WTC11 (cell line): Measurements from ENCODE around the gene LARP4B.

ENCODE experiments used
- JAZF1 ChIP-seq: fragments of 250-450 bp; sonication (Bioruptor Pico); IDR thresholded peaks from 2 replicates; pipeline ENCODE4 v1.9.0; 2021; ENCODE audit warnings: moderate library complexity, mild to moderate bottlenecking, inconsistent platforms
- NR2C2 ChIP-seq: sonication (generic); formaldehyde crosslinking; IDR thresholded peaks from 2 replicates; pipeline ENCODE4 v1.8.0; 2022; ENCODE audit warnings: mild to moderate bottlenecking, missing genetic modification reagents
- SMAD3 ChIP-seq: sonication (generic); formaldehyde crosslinking; IDR thresholded peaks from 2 replicates; pipeline ENCODE4 v1.8.0; 2022; ENCODE audit warnings: missing genetic modification reagents, mild to moderate bottlenecking, borderline replicate concordance
- TP53 ChIP-seq: sonication (generic); formaldehyde crosslinking; IDR thresholded peaks from 2 replicates; pipeline ENCODE4 v1.8.1; 2023; ENCODE audit warnings: mild to moderate bottlenecking, missing genetic modification reagents
- ZNF121 ChIP-seq: sonication (generic); formaldehyde crosslinking; IDR thresholded peaks from 2 replicates; pipeline ENCODE4 v1.8.0; 2023; ENCODE audit warnings: missing genetic modification reagents
- TF ChIP-seq, protein P1 (sequence below): sonication (generic); formaldehyde crosslinking; IDR thresholded peaks from 2 replicates; pipeline ENCODE4 v1.8.1; 2022; ENCODE audit warnings: low read depth, missing genetic modification reagents, borderline replicate concordance
- TF ChIP-seq, protein P2 (sequence below): fragments of 200-600 bp; IDR thresholded peaks from 2 replicates; pipeline ENCODE4 v1.8.0; 2022; ENCODE audit warnings: antibody characterized with exemption
- TF ChIP-seq, protein P3 (sequence below): sonication (generic); formaldehyde crosslinking; IDR thresholded peaks from 2 replicates; pipeline ENCODE4 v1.8.0; 2022; ENCODE audit warnings: mild to moderate bottlenecking, missing genetic modification reagents
- TF ChIP-seq, protein P4 (sequence below): sonication (generic); formaldehyde crosslinking; conservative IDR thresholded peaks from 2 replicates; pipeline ENCODE4 v1.8.1; 2022; ENCODE audit warnings: mild to moderate bottlenecking, missing genetic modification reagents

DNA sequence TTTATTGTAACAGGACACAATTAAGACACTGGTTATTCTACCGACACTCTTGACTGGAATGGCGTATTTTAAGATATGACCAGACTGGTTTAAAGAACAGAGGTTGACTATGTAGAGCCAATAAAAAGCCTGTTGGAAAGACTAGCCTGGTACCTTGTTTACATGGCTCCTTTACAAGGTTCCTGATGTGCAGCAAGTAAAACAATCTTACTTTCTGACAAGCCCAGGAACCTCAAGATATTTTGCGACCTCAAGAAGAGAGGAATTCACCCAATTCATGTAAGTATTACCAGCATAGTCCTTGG lies 14.1 kb downstream of the LARP4B start:
- no peak for TF ChIP-seq NR2C2 (CRISPR knock-in tag)
- TF ChIP-seq, protein P1, sequence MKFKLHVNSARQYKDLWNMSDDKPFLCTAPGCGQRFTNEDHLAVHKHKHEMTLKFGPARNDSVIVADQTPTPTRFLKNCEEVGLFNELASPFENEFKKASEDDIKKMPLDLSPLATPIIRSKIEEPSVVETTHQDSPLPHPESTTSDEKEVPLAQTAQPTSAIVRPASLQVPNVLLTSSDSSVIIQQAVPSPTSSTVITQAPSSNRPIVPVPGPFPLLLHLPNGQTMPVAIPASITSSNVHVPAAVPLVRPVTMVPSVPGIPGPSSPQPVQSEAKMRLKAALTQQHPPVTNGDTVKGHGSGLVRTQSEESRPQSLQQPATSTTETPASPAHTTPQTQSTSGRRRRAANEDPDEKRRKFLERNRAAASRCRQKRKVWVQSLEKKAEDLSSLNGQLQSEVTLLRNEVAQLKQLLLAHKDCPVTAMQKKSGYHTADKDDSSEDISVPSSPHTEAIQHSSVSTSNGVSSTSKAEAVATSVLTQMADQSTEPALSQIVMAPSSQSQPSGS (CRISPR knock-in tag), result no peak
- TF ChIP-seq, protein P2, sequence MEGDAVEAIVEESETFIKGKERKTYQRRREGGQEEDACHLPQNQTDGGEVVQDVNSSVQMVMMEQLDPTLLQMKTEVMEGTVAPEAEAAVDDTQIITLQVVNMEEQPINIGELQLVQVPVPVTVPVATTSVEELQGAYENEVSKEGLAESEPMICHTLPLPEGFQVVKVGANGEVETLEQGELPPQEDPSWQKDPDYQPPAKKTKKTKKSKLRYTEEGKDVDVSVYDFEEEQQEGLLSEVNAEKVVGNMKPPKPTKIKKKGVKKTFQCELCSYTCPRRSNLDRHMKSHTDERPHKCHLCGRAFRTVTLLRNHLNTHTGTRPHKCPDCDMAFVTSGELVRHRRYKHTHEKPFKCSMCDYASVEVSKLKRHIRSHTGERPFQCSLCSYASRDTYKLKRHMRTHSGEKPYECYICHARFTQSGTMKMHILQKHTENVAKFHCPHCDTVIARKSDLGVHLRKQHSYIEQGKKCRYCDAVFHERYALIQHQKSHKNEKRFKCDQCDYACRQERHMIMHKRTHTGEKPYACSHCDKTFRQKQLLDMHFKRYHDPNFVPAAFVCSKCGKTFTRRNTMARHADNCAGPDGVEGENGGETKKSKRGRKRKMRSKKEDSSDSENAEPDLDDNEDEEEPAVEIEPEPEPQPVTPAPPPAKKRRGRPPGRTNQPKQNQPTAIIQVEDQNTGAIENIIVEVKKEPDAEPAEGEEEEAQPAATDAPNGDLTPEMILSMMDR, result no peak
- no peak for TF ChIP-seq SMAD3 (CRISPR knock-in tag)
- no peak for TF ChIP-seq JAZF1 (CRISPR knock-in tag)
- TF ChIP-seq, protein P3, sequence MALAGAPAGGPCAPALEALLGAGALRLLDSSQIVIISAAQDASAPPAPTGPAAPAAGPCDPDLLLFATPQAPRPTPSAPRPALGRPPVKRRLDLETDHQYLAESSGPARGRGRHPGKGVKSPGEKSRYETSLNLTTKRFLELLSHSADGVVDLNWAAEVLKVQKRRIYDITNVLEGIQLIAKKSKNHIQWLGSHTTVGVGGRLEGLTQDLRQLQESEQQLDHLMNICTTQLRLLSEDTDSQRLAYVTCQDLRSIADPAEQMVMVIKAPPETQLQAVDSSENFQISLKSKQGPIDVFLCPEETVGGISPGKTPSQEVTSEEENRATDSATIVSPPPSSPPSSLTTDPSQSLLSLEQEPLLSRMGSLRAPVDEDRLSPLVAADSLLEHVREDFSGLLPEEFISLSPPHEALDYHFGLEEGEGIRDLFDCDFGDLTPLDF (CRISPR knock-in tag), result no peak
- TF ChIP-seq TP53 (CRISPR knock-in tag), result no peak
- TF ChIP-seq, protein P4, sequence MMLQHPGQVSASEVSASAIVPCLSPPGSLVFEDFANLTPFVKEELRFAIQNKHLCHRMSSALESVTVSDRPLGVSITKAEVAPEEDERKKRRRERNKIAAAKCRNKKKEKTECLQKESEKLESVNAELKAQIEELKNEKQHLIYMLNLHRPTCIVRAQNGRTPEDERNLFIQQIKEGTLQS (CRISPR knock-in tag), result no peak
- no peak for TF ChIP-seq ZNF121 (CRISPR knock-in tag)
